ENCODE data around the gene PRSS57.

DNA sequence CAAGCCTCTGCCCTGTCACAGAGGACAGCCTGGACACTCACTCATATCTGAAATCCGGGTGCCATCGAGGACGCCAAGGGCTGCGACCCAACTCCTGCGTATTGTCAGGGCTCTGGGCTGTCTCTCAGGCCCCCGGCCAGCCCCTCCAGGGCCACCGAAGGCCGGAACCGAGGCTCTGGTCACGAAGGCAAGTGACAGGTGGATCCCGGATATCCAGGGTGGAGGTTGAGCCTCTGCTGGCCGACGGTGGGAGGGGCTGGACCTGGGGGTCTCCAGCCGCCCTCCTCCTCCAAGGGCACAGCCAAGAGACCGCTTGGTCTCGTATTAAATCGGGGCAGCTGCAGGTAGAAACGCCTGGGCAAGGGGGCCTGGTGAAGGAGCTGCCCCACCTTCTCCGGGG lies 37.6 kb downstream of the PRSS57 start:
- TF ChIP-seq, protein P1, sequence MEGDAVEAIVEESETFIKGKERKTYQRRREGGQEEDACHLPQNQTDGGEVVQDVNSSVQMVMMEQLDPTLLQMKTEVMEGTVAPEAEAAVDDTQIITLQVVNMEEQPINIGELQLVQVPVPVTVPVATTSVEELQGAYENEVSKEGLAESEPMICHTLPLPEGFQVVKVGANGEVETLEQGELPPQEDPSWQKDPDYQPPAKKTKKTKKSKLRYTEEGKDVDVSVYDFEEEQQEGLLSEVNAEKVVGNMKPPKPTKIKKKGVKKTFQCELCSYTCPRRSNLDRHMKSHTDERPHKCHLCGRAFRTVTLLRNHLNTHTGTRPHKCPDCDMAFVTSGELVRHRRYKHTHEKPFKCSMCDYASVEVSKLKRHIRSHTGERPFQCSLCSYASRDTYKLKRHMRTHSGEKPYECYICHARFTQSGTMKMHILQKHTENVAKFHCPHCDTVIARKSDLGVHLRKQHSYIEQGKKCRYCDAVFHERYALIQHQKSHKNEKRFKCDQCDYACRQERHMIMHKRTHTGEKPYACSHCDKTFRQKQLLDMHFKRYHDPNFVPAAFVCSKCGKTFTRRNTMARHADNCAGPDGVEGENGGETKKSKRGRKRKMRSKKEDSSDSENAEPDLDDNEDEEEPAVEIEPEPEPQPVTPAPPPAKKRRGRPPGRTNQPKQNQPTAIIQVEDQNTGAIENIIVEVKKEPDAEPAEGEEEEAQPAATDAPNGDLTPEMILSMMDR (IDR thresholded peaks at IDR 0.05) = no peak
- no peak for TF ChIP-seq POLR2AphosphoS5 (IDR thresholded peaks at IDR 0.05)
- no peak for TF ChIP-seq POLR2A (IDR thresholded peaks at IDR 0.05; ENCODE audit: low read depth)
